LHCN-M2 (cell line): Measurements from ENCODE around the gene OR1J4. TPM values are rescaled to one million over a fixed set of nuclear protein-coding genes. Genes with fewer than 3 reads are reported as not detected.
"Not testable (repeated sequence)": the region's sequence is repeated elsewhere in the genome, so short reads cannot be mapped to it uniquely, and the experiment has no call there.

Source experiments
- DNase-seq: peaks from one replicate; pipeline ENCODE4 v3.0.0-alpha.2; 2012; ENCODE audit warnings: low read depth
- polyA plus RNA-seq: library from polyadenylated mRNA; unstranded; fragments of >200 nt; gene quantifications from one replicate; pipeline ENCODE4 v1.2.1, GENCODE V29; 2012; ENCODE audit warnings: missing spikeins
- total RNA-seq: library from RNA; depleted of rRNA; stranded (reverse); fragments of >200 nt; gene quantifications from 2 replicates; pipeline ENCODE4 v1.2.3, GENCODE V29; 2014; rRNA removed

Gene OR1J4
- total RNA-seq = not detected in 2 replicates
- polyA plus RNA-seq = not detected

- DNase-seq = no peak
These were observed at the start of gene OR1J4 for GRCh38 chr9:122518841-122519240. OR1J4 (plus strand) TSS chr9:122519141; CDS start chr9:122519141, 0 bp downstream.

GRCh38 chr9:122474561-122474960 is 44.4 kb upstream of the OR1J4 start:
- DNase-seq = no peak

GRCh38 chr9:122475717-122476116 is 43.2 kb upstream of the OR1J4 start:
- DNase-seq = no peak

GRCh38 chr9:122477346-122477745 is 41.6 kb upstream of the OR1J4 start:
- no peak for DNase-seq

GRCh38 chr9:122477826-122478225 is 41.1 kb upstream of the OR1J4 start, which contains the start of gene OR1J1:
OR1J1 (minus strand) TSS chr9:122477926; CDS start chr9:122477926, 0 bp downstream.
- no peak for DNase-seq

GRCh38 chr9:122479062-122479461 is 39.9 kb upstream of the OR1J4 start:
- DNase-seq = no peak

GRCh38 chr9:122498883-122499288 is 20.1 kb upstream of the OR1J4 start:
- DNase-seq = peak; percentile 34

- DNase-seq = no peak
These were observed 12.0 kb upstream of the OR1J4 start for GRCh38 chr9:122506964-122507363.

GRCh38 chr9:122510502-122510901 is 8.4 kb upstream of the OR1J4 start, which contains the start of gene OR1J2:
OR1J2 (plus strand) TSS chr9:122510802; CDS start chr9:122510802, 0 bp downstream.
- no peak for DNase-seq

GRCh38 chr9:122518226-122518625 is 715 bp upstream of the OR1J4 start:
- no peak for DNase-seq

- no peak for DNase-seq
These were observed 435 bp downstream of the OR1J4 start for GRCh38 chr9:122519376-122519775.

GRCh38 chr9:122526602-122527001 is 7.7 kb downstream of the OR1J4 start:
- no peak for DNase-seq

- no peak for DNase-seq
These were observed 8.3 kb downstream of the OR1J4 start, which contains the start of gene OR1N1 for GRCh38 chr9:122527193-122527592. OR1N1 (minus strand) TSS chr9:122527293; CDS start chr9:122527293, 0 bp downstream.

- not testable (repeated sequence) for DNase-seq
These were observed 12.2 kb downstream of the OR1J4 start for GRCh38 chr9:122531157-122531556.

GRCh38 chr9:122536134-122536533 is 17.2 kb downstream of the OR1J4 start:
- no peak for DNase-seq

- DNase-seq = not testable (repeated sequence)
These were observed 18.1 kb downstream of the OR1J4 start for GRCh38 chr9:122537066-122537465.

- DNase-seq = no peak
These were observed 19.8 kb downstream of the OR1J4 start for GRCh38 chr9:122538757-122539156.

GRCh38 chr9:122546196-122546595 is 27.3 kb downstream of the OR1J4 start:
- no peak for DNase-seq

GRCh38 chr9:122551371-122551770 is 32.4 kb downstream of the OR1J4 start:
- no peak for DNase-seq

GRCh38 chr9:122552812-122553211 is 33.9 kb downstream of the OR1J4 start, which contains the start of gene OR1N2:
OR1N2 (plus strand) TSS chr9:122553112; CDS start chr9:122553212, 100 bp downstream.
- no peak for DNase-seq

GRCh38 chr9:122561446-122561845 is 42.5 kb downstream of the OR1J4 start:
- DNase-seq = no peak

- DNase-seq = no peak
These were observed 43.3 kb downstream of the OR1J4 start for GRCh38 chr9:122562134-122562760.

- no peak for DNase-seq
These were observed 49.0 kb downstream of the OR1J4 start for GRCh38 chr9:122567901-122568300.
